Activated CD8-positive, alpha-beta memory T cell treated with anti-CD3 and anti-CD28 coated beads, Interleukin-2, amount 50 U/mL, for 24 hours (primary cell): ENCODE results near the gene GPR89A.
"Not testable (repeated sequence)": the region's sequence is repeated elsewhere in the genome, so short reads cannot be mapped to it uniquely, and the experiment has no call there.

Experiments
- DNase-seq: peaks from one replicate; pipeline ENCODE4 v3.0.0-alpha.2; 2020; ENCODE audit errors: extremely low read depth

GPR89A gene

DNA sequence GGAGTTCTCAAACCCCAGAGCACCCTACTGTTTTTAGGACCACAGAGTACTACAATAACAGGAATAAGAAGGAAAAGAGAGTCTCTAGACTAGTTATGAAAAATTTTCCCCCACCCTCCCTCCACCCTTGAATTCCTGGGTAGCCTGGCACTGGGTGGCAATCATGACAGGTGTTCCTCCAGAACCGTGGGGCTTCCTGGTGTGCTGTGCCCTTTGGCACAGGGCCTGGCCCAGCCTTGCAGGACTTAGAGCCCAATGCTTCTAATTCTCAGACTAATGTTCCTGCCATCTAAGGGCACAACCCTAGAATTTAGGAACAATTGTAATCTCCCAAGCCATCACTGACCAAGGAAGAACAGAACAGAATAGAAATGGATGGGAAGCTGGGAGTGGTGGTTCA, 110.0 kb downstream of the GPR89A start:
- DNase-seq: no peak

- not testable (repeated sequence) for DNase-seq
These were observed 110.7 kb downstream of the GPR89A start for GRCh38 chr1:145718465-145718864.

GRCh38 chr1:145719230-145720079, 111.7 kb downstream of the GPR89A start, which contains the start of gene CD160:
Gene CD160, plus strand, starts transcription at chr1:145719499. Its CDS starts 8,829 bp downstream, at chr1:145728328.
- no peak for DNase-seq
